KOPT-K1 (cell line): Measurements from ENCODE around the gene MARCHF5.
"Not testable (repeated sequence)": the region's sequence is repeated elsewhere in the genome, so short reads cannot be mapped to it uniquely, and the experiment has no call there.

Source experiments
- H3K27ac ChIP-seq: fragments of 200-600 bp; sonication (generic); 2 replicates; pipeline ENCODE4 v1.5.1; 2016; ENCODE audit warnings: antibody characterized with exemption, mild to moderate bottlenecking, low read depth, low read length; ENCODE audit not compliant: poor library complexity, severe bottlenecking
- H3K36me3 ChIP-seq: fragments of 200-600 bp; sonication (generic); 2 replicates; pipeline ENCODE4 v1.5.1; 2017; ENCODE audit warnings: antibody characterized with exemption, mild to moderate bottlenecking, low read length, moderate library complexity; ENCODE audit not compliant: insufficient read depth
- H3K9me3 ChIP-seq: fragments of 200-600 bp; sonication (generic); 2 replicates; pipeline ENCODE4 v1.5.1; 2017; ENCODE audit warnings: antibody characterized with exemption, low read length, mild to moderate bottlenecking; ENCODE audit not compliant: insufficient read depth, poor library complexity, severe bottlenecking

The MARCHF5 gene

GRCh38 chr10:92342796-92343195, 51.8 kb downstream of the MARCHF5 start:
- Histone ChIP-seq H3K27ac (no peak overlapping the region), H3K36me3 (peaks cover 61% of the 10 kb centered on the region), H3K9me3 (no peaks in the 10 kb centered on the region)

- not testable (repeated sequence) for H3K27ac ChIP-seq, H3K9me3 ChIP-seq
- H3K36me3 ChIP-seq = peaks cover 83% of the 10 kb centered on the region
These were observed 54.6 kb downstream of the MARCHF5 start for GRCh38 chr10:92345575-92345974.

- H3K36me3 ChIP-seq = peaks cover 82% of the 10 kb centered on the region
- not testable (repeated sequence) for H3K27ac ChIP-seq, H3K9me3 ChIP-seq
These were observed 56.2 kb downstream of the MARCHF5 start for GRCh38 chr10:92347035-92347676.

GRCh38 chr10:92350411-92350810, 59.4 kb downstream of the MARCHF5 start:
- H3K36me3 ChIP-seq = peaks cover 69% of the 10 kb centered on the region

GRCh38 chr10:92354587-92354986, 63.6 kb downstream of the MARCHF5 start:
- Histone ChIP-seq H3K36me3 (peaks cover 37% of the 10 kb centered on the region), H3K9me3 (no peaks in the 10 kb centered on the region), H3K27ac (no peak overlapping the region)

More at GRCh38 chr10:92350411-92350810, 59.4 kb downstream of the MARCHF5 start:
- Histone ChIP-seq H3K27ac (no peak overlapping the region), H3K9me3 (no peaks in the 10 kb centered on the region)

- Histone ChIP-seq H3K36me3 (peaks cover 23% of the 10 kb centered on the region), H3K27ac (no peak overlapping the region), H3K9me3 (no peaks in the 10 kb centered on the region)
These were observed 65.1 kb downstream of the MARCHF5 start for GRCh38 chr10:92356041-92356440.

- Histone ChIP-seq H3K9me3 (no peaks in the 10 kb centered on the region), H3K27ac (no peak overlapping the region), H3K36me3 (no peaks in the 10 kb centered on the region)
These were observed 72.5 kb downstream of the MARCHF5 start for GRCh38 chr10:92363498-92363897.

GRCh38 chr10:92366412-92367021, 75.5 kb downstream of the MARCHF5 start:
- H3K9me3 ChIP-seq = no peaks in the 10 kb centered on the region
- no peaks in the 10 kb centered on the region for H3K36me3 ChIP-seq
- H3K27ac ChIP-seq = no peak overlapping the region

GRCh38 chr10:92377962-92378361, 87.0 kb downstream of the MARCHF5 start:
- Histone ChIP-seq H3K36me3 (no peaks in the 10 kb centered on the region), H3K9me3 (no peaks in the 10 kb centered on the region), H3K27ac (no peak overlapping the region)

GRCh38 chr10:92381543-92381954, 90.6 kb downstream of the MARCHF5 start:
- no peaks in the 10 kb centered on the region for H3K9me3 ChIP-seq
- H3K36me3 ChIP-seq = no peaks in the 10 kb centered on the region
- H3K27ac ChIP-seq = no peak overlapping the region

- Histone ChIP-seq H3K9me3 (no peaks in the 10 kb centered on the region), H3K27ac (no peak overlapping the region), H3K36me3 (no peaks in the 10 kb centered on the region)
These were observed 91.7 kb downstream of the MARCHF5 start for GRCh38 chr10:92382631-92383030.

GRCh38 chr10:92384741-92385140, 93.8 kb downstream of the MARCHF5 start:
- no peaks in the 10 kb centered on the region for H3K36me3 ChIP-seq
- no peak overlapping the region for H3K27ac ChIP-seq
- no peaks in the 10 kb centered on the region for H3K9me3 ChIP-seq

- Histone ChIP-seq H3K36me3 (no peaks in the 10 kb centered on the region), H3K9me3 (no peaks in the 10 kb centered on the region), H3K27ac (no peak overlapping the region)
These were observed 94.9 kb downstream of the MARCHF5 start for GRCh38 chr10:92385831-92386230.

GRCh38 chr10:92387289-92387940, 96.4 kb downstream of the MARCHF5 start:
- H3K36me3 ChIP-seq = no peaks in the 10 kb centered on the region
- H3K27ac ChIP-seq = no peak overlapping the region
- H3K9me3 ChIP-seq = no peaks in the 10 kb centered on the region

- H3K27ac ChIP-seq, H3K36me3 ChIP-seq, H3K9me3 ChIP-seq: not testable (repeated sequence)
These were observed 102.2 kb downstream of the MARCHF5 start for GRCh38 chr10:92393173-92393572.

- H3K9me3 ChIP-seq = no peaks in the 10 kb centered on the region
- no peak overlapping the region for H3K27ac ChIP-seq
These were observed 104.3 kb downstream of the MARCHF5 start for GRCh38 chr10:92395271-92395670.

More at GRCh38 chr10:92395271-92395670, 104.3 kb downstream of the MARCHF5 start:
- no peaks in the 10 kb centered on the region for H3K36me3 ChIP-seq
